Fibroblast of skin of left biceps (primary cell): ENCODE results near the gene DIO3.
A peak's percentile ranks its signal among the peaks of the same experiment; 100 is the strongest.

ENCODE experiments used
- DNase-seq, 2 experiments: peaks; one replicate each; pipeline ENCODE4 v3.0.0-alpha.2; 2013; ENCODE audit warnings: low read depth in 2 of 2

DIO3 gene

DNA sequence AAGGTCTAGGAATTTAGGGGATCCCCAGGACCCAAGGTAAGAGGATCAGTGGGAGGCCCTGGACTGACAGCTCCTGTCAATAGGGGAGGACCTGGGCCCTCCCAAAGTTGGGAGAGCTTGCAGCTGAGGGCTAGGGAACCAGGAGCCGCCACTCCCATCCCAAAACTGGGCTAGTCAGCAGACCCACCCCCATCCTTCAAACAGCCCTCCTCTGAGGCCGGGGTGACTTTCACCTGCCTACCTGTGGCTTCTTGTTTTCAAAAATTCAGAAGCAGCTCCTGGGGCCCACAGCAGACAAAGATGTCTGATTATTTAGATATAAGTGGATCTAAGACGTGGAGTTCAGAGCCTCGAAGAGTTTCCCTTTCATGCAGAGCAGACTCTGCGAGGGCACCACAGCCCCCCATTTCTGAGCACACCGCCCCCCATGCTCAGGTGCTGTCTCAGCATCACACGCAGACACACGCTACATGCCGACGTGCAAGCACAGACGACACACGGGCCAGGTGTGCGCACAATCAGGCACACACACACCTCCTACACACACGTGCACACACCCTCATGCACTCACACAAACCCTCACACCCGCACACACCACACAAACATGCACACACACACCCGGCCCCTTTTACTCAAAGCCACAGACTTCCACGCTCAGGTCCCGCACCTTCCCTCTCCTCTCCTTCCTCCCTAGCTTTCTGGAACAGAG is 21.9 kb downstream of the DIO3 start:
- no peak for DNase-seq

- DNase-seq: no peak
Measured at GRCh38 chr14:101583715-101584054, 22.4 kb downstream of the DIO3 start.

GRCh38 chr14:101584055-101584859 is 23.0 kb downstream of the DIO3 start:
- DNase-seq: peak; percentile 82 to 83

GRCh38 chr14:101585211-101585610 is 23.9 kb downstream of the DIO3 start:
- DNase-seq: no peak

- no peak for DNase-seq
Measured at GRCh38 chr14:101586531-101587430, 25.5 kb downstream of the DIO3 start.

- DNase-seq: no peak
Measured at GRCh38 chr14:101587441-101587911, 26.2 kb downstream of the DIO3 start.

GRCh38 chr14:101588286-101588975 is 27.1 kb downstream of the DIO3 start:
- DNase-seq: no peak

GRCh38 chr14:101588990-101589389 is 27.7 kb downstream of the DIO3 start:
- no peak for DNase-seq

DNA sequence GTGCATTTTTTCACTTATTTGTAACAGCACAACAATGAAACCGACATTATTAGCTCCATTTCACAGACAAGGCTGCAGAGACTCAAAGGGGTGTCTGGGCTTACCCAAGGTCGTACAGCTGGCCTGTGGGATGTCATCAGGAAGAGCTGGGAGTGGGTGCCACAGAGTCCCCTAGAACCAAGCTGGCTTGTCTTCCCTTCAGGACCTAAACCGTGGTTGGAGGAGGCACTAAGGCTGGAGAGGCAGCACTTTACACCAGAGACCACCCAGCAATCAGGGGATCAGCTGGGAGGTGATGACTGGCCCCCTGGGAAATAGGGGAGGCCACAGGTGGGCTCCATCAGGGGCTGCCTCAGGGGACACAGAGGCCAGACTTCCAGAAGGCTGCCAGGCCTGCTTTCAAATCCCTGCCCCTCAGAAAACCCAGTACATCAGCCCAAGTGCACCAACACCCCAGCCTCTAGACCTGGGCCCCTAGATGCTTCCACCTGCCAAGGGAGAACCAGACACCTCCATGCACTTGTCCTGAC is 28.3 kb downstream of the DIO3 start:
- no peak for DNase-seq

DNA sequence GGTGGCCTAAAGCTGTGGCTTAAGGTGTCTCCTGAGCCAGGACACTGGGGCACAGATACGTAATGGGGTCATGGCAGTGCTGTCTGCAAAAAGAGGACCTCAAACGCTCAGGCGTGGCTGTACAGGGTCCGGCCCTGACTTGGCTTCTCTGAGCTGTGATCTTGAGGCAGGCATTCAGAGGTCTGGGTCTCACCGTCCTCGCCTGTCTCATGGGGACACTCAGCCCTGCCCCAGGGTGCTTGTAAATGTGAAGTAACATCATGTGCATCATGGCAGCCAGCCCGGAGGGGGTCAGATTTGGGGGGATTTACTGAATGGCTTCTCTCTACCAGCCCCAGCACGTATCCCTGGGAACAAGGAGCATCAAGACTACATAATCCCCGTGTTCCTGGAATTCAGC is 28.8 kb downstream of the DIO3 start:
- DNase-seq: no peak

- DNase-seq: no peak
Measured at GRCh38 chr14:101590616-101591015, 29.3 kb downstream of the DIO3 start.

- no peak for DNase-seq
Measured at GRCh38 chr14:101591121-101591520, 29.8 kb downstream of the DIO3 start.

DNA sequence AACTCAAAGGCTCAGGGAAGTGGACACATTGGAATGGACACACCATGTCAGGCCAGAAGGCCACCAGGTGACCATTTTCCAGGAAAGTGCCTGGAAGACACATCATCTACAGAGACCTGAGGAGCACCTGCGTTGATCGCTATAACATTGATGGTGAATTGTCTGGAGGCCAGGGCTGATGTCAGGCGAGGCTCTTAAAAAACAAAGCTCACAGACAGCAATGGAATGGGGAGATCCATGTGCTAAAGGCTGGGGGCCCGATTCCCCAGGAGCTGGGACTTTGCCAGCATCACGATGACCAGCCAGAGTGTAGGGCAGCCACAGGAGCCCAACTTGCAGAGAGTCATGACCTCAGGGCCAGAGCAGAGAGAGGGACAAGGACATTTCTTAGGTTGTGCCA is 30.3 kb downstream of the DIO3 start:
- no peak for DNase-seq

- no peak for DNase-seq
Measured at GRCh38 chr14:101593411-101594238, 32.3 kb downstream of the DIO3 start.

DNA sequence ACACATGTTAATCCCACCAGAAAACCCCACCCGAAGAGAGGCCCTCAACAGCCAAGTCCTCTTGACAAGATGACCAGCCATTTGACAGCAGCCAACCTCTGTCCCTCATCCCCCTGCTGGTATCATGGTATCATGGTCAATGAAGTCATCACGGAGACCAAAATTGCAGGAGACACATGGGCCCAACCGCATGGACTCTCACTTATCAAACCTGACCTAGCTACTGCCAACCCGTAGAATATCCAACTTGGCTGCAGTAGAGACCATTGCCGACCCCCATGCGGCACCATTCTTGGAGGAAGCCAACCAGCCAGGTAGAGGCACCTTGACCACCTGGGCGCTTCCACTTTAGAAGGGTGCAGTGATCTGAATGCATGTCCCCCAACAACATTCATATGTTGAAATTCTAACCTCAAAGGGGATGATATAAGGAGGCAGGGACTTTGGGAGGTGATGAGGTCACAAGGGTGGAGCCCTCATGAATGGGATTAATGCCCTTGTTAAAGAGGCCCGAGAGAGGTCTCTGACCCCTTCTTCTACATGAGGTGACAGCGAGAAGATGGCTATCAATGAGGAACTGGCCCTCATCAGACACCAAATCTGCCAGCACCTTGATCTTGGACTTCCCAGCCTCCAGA is 33.3 kb downstream of the DIO3 start:
- DNase-seq: no peak

GRCh38 chr14:101595349-101595748 is 34.1 kb downstream of the DIO3 start:
- DNase-seq: no peak

- no peak for DNase-seq
Measured at GRCh38 chr14:101595887-101596721, 34.8 kb downstream of the DIO3 start.

GRCh38 chr14:101596742-101597141 is 35.4 kb downstream of the DIO3 start:
- no peak for DNase-seq

DNA sequence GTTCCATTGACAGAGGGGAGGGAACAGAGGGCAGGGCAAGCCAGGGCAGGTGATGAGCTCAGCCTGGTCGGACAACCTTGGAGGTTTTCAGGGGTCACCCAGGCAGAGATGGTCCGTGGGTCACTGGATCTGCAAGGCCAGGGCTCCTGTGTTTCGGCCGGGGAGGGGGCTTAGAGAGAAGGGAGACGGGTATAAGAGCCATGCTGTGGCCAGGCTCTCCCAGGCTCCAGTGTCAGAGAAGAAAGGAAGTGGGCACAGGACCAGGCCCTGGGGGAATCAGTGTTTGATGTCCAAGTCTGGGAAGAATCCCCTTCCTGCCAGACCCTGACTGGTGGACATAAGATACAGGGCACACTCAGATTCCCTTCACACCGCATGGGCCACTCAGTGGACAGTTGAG is 36.9 kb downstream of the DIO3 start:
- DNase-seq: no peak
